Caco-2 (cell line): ENCODE data around the gene CDC42BPA. TPM values are rescaled to one million over a fixed set of nuclear protein-coding genes. Genes with fewer than 3 reads are reported as not detected.

ENCODE experiments used
- BruUV-seq: library from RNA; stranded (reverse); fragments of 400-500 nt; replicated peaks from 2 replicates; lab custom pipeline; 2021; lab: Mats Ljungman, UMichigan
- CTCF ChIA-PET: fragments of 300-600 bp; sonication (Branson Sonifier 250); formaldehyde crosslinking; loops from one replicate; lab custom pipeline; 2022; ENCODE audit warnings: antibody characterized with exemption; lab: Charles Lee
- POLR2A ChIA-PET: fragments of 300-600 bp; sonication (Branson Sonifier 250); formaldehyde crosslinking; loops from one replicate; lab custom pipeline; 2022; ENCODE audit warnings: antibody characterized with exemption; lab: Charles Lee
- DNase-seq, 2 experiments: peaks; one replicate each; pipeline versions ENCODE4 v3.0.0 to v3.0.0-alpha.2; 2020 to 2022
- H3K27me3 ChIP-seq: replicated peaks from 2 replicates; pipeline ENCODE4 v1.6.0; 2011; ENCODE audit warnings: low read length; ENCODE audit not compliant: control insufficient read depth, insufficient read depth
- H3K36me3 ChIP-seq: 2 replicates; pipeline ENCODE4 v1.5.1; 2011; ENCODE audit warnings: low read length; ENCODE audit not compliant: control insufficient read depth, insufficient read depth
- H3K4me1 ChIP-seq: fragments of 250-450 bp; sonication (Bioruptor Pico); 2 replicates; pipeline ENCODE4 v1.5.1; 2020; ENCODE audit warnings: mild to moderate bottlenecking
- H3K4me3 ChIP-seq: 2 replicates; pipeline ENCODE4 v1.5.1; 2011; ENCODE audit warnings: low read depth, mild to moderate bottlenecking, control low read depth, low read length
- H3K9me3 ChIP-seq: fragments of 250-450 bp; sonication (Bioruptor Pico); 2 replicates; pipeline ENCODE4 v1.5.1; 2020; ENCODE audit warnings: mild to moderate bottlenecking, moderate library complexity
- H3K27ac Mint-ChIP-seq: one replicate; pipeline ENCODE4 v1.8.0; 2022; ENCODE audit warnings: mixed read lengths; ENCODE audit not compliant: unreplicated experiment
- H3K27me3 Mint-ChIP-seq: one replicate; pipeline ENCODE4 v1.8.0; 2022; ENCODE audit warnings: mixed read lengths; ENCODE audit not compliant: insufficient read depth, unreplicated experiment
- H3K36me3 Mint-ChIP-seq: one replicate; pipeline ENCODE4 v1.8.0; 2022; ENCODE audit warnings: mild to moderate bottlenecking, mixed read lengths; ENCODE audit not compliant: insufficient read depth, unreplicated experiment
- H3K4me1 Mint-ChIP-seq: one replicate; pipeline ENCODE4 v1.8.0; 2022; ENCODE audit warnings: low read depth, mixed read lengths; ENCODE audit not compliant: unreplicated experiment
- H3K4me3 Mint-ChIP-seq: one replicate; pipeline ENCODE4 v1.8.0; 2022; ENCODE audit warnings: mild to moderate bottlenecking, moderate library complexity, mixed read lengths; ENCODE audit not compliant: unreplicated experiment
- H3K9me3 Mint-ChIP-seq: one replicate; pipeline ENCODE4 v1.8.0; 2022; ENCODE audit warnings: mixed read lengths; ENCODE audit not compliant: unreplicated experiment
- intact Hi-C: fragments of 100-400 bp; cut with micrococcal nuclease; formaldehyde crosslinking; loops from one replicate; pipeline ENCODE4 v1.10.0; 2022; ENCODE audit not compliant: unreplicated experiment
- total RNA-seq: library from RNA; stranded (reverse); gene quantifications from 2 replicates; pipeline ENCODE4 v1.2.3, GENCODE V29; 2022
- TF ChIP-seq, protein P1 (sequence below), 2 experiments: fragments of 200-600 bp in 1 of 2; IDR thresholded peaks; 1 replicate in 1 of 2; 2 replicates in 1 of 2; pipeline versions ENCODE4 v1.5.1 to v1.8.0; 2011 to 2022; ENCODE audit warnings: antibody characterized with exemption in 1 of 2, control low read depth in 1 of 2, inconsistent platforms in 1 of 2, low read depth in 1 of 2, low read length in 1 of 2, mild to moderate bottlenecking in 1 of 2, moderate library complexity in 1 of 2; ENCODE audit not compliant: insufficient read depth in 1 of 2, severe bottlenecking in 1 of 2, unreplicated experiment in 1 of 2

Gene CDC42BPA
- total RNA-seq, 1 experiment from 2014 or later, result 38.3 TPM

DNA sequence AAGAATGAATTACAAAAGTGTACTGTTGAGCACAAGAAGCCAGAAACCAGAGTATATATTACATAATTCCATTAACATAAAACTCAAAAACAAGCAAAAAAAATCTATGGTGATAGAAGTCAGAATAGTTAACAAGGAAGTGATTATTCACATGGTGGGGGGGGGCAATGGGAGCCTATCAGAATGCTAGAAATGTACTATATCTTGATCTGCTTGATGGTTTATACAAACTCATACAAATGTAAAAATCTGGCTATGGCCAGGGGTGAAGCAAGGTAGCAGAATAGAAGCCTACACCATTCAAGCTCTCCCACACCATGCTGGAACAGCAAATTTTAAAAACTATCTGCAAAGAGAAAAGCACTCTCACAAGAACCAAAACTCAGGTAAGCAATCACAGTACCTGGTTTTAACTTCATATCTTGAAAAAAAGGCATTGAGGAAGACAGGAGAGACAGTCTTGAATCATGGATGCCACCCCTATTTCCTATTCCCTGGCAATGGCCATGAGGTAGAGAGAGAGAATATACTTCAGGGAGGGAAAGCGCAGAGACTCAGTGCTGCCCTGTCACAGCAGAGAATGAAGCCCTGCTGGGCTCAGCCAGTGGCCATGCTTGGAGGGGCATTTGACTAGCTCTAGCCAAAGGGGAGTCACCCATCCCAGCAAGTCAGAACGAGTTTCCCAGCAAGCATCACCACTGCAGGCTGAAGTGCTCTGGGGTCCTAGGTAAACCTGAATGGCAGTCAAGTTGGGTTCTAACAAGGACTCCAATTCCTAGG, 73.8 kb downstream of the CDC42BPA start:
- H3K4me1 ChIP-seq, result peaks cover 48% of the 10 kb centered on the region
- no TSS peak for BruUV-seq
- H3K4me3 ChIP-seq, result no peak overlapping the region
- 0 out of 2 replicates have a peak, but pooled peaks cover 4% of the 10 kb centered on the region for H3K9me3 ChIP-seq
- DNase-seq, result no peak
- peak overlapping the region; percentile 50 for H3K27ac Mint-ChIP-seq
- CTCF ChIA-PET, result interaction anchor here (0.6 kb wide), 1 partner anchor 160 kb away, joined by 5 read pairs; no protein-coding TSS in a partner anchor
- no peak overlapping the region for H3K4me3 Mint-ChIP-seq
- peaks cover 43% of the 10 kb centered on the region for H3K4me1 Mint-ChIP-seq
- H3K36me3 Mint-ChIP-seq, result peaks cover 18% of the 10 kb centered on the region
- no peaks in the 10 kb centered on the region for H3K27me3 ChIP-seq
- POLR2A ChIA-PET, result interaction anchor here (0.7 kb wide), 1 partner anchor 73 kb away, joined by 5 read pairs; no protein-coding TSS in a partner anchor
- intact Hi-C loops, result no loop called here
- TF ChIP-seq, protein P1, sequence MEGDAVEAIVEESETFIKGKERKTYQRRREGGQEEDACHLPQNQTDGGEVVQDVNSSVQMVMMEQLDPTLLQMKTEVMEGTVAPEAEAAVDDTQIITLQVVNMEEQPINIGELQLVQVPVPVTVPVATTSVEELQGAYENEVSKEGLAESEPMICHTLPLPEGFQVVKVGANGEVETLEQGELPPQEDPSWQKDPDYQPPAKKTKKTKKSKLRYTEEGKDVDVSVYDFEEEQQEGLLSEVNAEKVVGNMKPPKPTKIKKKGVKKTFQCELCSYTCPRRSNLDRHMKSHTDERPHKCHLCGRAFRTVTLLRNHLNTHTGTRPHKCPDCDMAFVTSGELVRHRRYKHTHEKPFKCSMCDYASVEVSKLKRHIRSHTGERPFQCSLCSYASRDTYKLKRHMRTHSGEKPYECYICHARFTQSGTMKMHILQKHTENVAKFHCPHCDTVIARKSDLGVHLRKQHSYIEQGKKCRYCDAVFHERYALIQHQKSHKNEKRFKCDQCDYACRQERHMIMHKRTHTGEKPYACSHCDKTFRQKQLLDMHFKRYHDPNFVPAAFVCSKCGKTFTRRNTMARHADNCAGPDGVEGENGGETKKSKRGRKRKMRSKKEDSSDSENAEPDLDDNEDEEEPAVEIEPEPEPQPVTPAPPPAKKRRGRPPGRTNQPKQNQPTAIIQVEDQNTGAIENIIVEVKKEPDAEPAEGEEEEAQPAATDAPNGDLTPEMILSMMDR (IDR thresholded peaks at IDR 0.05; ENCODE audit: insufficient read depth in 1 of 2, low read depth in 1 of 2, low read length in 1 of 2, severe bottlenecking in 1 of 2, unreplicated experiment in 1 of 2), result no peak
- no peaks in the 10 kb centered on the region for H3K27me3 Mint-ChIP-seq
- no peaks in the 10 kb centered on the region for H3K9me3 Mint-ChIP-seq
- no peaks in the 10 kb centered on the region for H3K36me3 ChIP-seq

DNA sequence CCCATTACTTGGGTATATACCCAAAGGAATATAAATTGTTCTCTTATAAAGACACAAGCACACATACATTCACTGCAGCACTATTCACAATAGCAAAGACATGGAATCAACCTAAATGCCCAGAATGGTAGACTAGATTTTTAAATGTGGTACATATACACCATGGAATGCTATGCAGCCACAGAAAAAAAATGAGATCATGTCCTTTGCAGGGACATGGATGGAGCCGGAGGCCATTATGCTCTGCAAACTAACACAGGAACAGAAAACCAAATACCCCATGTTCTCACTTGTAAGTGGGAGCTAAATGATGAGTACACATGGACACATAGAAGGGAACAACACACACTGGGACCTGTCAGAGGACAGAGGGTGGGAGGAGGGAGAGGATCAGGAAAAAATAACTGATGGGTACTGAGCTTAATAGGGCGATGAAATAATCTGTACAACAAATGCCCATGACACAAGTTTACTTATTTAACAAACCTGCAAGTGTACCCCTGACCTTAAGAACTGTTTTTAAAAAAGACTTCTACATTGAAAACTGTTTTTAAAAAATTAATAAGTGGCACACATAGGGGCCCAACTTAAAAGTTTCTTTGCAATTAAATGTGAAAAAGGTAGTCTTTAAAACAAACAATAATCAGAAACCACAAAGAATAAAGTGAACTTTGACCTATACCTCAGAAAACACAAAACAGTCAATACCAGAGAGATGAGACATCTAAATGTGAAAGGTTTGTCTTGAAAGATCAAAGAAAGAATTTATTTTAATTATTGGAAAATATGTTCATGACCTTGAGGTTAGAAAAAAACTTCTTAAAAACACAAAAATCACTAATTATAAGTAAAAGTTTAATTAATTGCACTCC, 75.2 kb downstream of the CDC42BPA start:
- intact Hi-C loops, result loop anchor here (1.0 to 2.0 kb wide), 2 partner anchors 76 to 103 kb away; partner anchors contain the start of gene CDC42BPA
- Histone ChIP-seq H3K27me3 (no peaks in the 10 kb centered on the region), H3K36me3 (no peaks in the 10 kb centered on the region), H3K4me1 (peaks cover 48% of the 10 kb centered on the region), H3K4me3 (no peak overlapping the region), H3K9me3 (no peaks in the 10 kb centered on the region)
- POLR2A ChIA-PET, result no interaction called here
- H3K27ac Mint-ChIP-seq, result peak overlapping the region; percentile 50
- peak overlapping the region; percentile 64 for H3K4me3 Mint-ChIP-seq
- CTCF ChIA-PET, result no interaction called here
- no peak for DNase-seq
- no TSS peak for BruUV-seq
- H3K9me3 Mint-ChIP-seq, result no peaks in the 10 kb centered on the region
- H3K4me1 Mint-ChIP-seq, result peaks cover 52% of the 10 kb centered on the region
- H3K36me3 Mint-ChIP-seq, result peaks cover 17% of the 10 kb centered on the region
- H3K27me3 Mint-ChIP-seq, result no peaks in the 10 kb centered on the region
- TF ChIP-seq, protein P1 (IDR thresholded peaks at IDR 0.05; ENCODE audit: insufficient read depth in 1 of 2, low read depth in 1 of 2, low read length in 1 of 2, severe bottlenecking in 1 of 2, unreplicated experiment in 1 of 2), result no peak

DNA sequence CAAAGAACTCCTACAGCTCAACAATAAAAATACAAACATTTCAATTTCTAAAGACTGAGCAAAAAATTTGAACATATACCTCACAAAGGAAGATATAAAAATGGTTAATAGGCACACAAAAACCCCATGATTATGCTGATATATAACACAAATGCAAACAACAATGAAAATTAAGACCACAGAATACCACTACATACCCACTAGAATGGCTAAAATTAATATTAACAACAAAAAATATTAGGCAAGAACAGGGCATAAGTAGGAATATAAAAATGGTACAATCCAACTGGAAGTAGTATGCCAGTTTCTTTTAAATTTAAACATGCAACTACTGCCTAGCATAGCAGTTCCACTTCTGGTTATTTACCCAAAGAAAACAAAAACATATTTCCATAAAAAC, 77.3 kb downstream of the CDC42BPA start:
- POLR2A ChIA-PET, result no interaction called here
- Histone ChIP-seq H3K27me3 (no peaks in the 10 kb centered on the region), H3K36me3 (no peaks in the 10 kb centered on the region), H3K9me3 (no peaks in the 10 kb centered on the region), H3K4me3 (no peak overlapping the region), H3K4me1 (peaks cover 34% of the 10 kb centered on the region)
- no TSS peak for BruUV-seq
- Mint-ChIP-seq H3K4me3 (no peak overlapping the region), H3K4me1 (peaks cover 44% of the 10 kb centered on the region), H3K9me3 (no peaks in the 10 kb centered on the region), H3K36me3 (peaks cover 2% of the 10 kb centered on the region), H3K27ac (no peak overlapping the region), H3K27me3 (no peaks in the 10 kb centered on the region)
- intact Hi-C loops, result no loop called here
- CTCF ChIA-PET, result no interaction called here
- TF ChIP-seq, protein P1 (IDR thresholded peaks at IDR 0.05; ENCODE audit: insufficient read depth in 1 of 2, low read depth in 1 of 2, low read length in 1 of 2, severe bottlenecking in 1 of 2, unreplicated experiment in 1 of 2), result no peak
- DNase-seq, result no peak
